ENCODE measurements around the gene DCAF8L1. TPM values are rescaled to one million over a fixed set of nuclear protein-coding genes. Genes with fewer than 3 reads are reported as not detected.
"Not testable (repeated sequence)": the region's sequence is repeated elsewhere in the genome, so short reads cannot be mapped to it uniquely, and the experiment has no call there.

DCAF8L1 gene
- total RNA-seq, 1 experiment from 2014 or later: not detected

DNA sequence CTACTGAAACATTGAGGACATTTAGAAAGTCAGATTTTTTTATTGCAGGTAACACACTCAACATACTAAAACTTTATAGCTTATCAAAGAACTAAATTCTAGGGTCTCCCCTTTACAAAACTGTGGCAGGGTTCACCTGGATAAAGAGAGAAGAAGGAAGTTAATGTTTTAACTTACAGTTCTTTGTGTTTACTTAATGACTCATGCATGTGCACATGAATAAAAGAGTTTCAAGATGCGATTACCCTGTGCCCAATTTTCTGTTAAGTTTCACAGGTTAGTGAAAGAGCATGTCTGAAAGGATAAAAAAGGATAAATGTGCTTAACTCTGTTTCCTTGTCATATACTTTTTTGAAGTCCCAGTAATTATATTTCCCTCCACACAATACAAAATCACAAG lies 16.8 kb downstream of the DCAF8L1 start:
- TF ChIP-seq, protein P1, sequence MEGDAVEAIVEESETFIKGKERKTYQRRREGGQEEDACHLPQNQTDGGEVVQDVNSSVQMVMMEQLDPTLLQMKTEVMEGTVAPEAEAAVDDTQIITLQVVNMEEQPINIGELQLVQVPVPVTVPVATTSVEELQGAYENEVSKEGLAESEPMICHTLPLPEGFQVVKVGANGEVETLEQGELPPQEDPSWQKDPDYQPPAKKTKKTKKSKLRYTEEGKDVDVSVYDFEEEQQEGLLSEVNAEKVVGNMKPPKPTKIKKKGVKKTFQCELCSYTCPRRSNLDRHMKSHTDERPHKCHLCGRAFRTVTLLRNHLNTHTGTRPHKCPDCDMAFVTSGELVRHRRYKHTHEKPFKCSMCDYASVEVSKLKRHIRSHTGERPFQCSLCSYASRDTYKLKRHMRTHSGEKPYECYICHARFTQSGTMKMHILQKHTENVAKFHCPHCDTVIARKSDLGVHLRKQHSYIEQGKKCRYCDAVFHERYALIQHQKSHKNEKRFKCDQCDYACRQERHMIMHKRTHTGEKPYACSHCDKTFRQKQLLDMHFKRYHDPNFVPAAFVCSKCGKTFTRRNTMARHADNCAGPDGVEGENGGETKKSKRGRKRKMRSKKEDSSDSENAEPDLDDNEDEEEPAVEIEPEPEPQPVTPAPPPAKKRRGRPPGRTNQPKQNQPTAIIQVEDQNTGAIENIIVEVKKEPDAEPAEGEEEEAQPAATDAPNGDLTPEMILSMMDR (conservative IDR thresholded peaks at IDR 0.05; ENCODE audit: low read depth, low read length): no peak
- TF ChIP-seq EZH2 (IDR thresholded peaks at IDR 0.05; ENCODE audit: borderline replicate concordance, low read depth, low read length, poor library complexity, severe bottlenecking): no peak
- no peak for DNase-seq (ENCODE audit: low spot score)
- no TSS peak for BruUV-seq (replicated peaks)
- intact Hi-C loops (cut with micrococcal nuclease; ENCODE audit: unreplicated experiment): no loop called here
- no peaks in the 10 kb centered on the region for H3K9me3 ChIP-seq (ENCODE audit: low read depth, low read length, poor library complexity, severe bottlenecking)
- ChIA-PET CTCF (no interaction called here), POLR2A (ENCODE audit: low non-redundant PET) (no interaction called here)
- H3K27ac ChIP-seq (ENCODE audit: low read depth, low read length, poor library complexity, severe bottlenecking): no peak overlapping the region
- H3K36me3 ChIP-seq (ENCODE audit: insufficient read depth, low read length, poor library complexity, severe bottlenecking): no peaks in the 10 kb centered on the region
- no peaks in the 10 kb centered on the region for H3K27me3 ChIP-seq (replicated peaks; ENCODE audit: insufficient read depth, low read depth, low read length, poor library complexity)
- H3K4me3 ChIP-seq (ENCODE audit: low read depth, low read length, poor library complexity, severe bottlenecking): no peak overlapping the region
- H3K4me1 ChIP-seq (ENCODE audit: insufficient read depth, low read length, poor library complexity, severe bottlenecking): no peaks in the 10 kb centered on the region

DNA sequence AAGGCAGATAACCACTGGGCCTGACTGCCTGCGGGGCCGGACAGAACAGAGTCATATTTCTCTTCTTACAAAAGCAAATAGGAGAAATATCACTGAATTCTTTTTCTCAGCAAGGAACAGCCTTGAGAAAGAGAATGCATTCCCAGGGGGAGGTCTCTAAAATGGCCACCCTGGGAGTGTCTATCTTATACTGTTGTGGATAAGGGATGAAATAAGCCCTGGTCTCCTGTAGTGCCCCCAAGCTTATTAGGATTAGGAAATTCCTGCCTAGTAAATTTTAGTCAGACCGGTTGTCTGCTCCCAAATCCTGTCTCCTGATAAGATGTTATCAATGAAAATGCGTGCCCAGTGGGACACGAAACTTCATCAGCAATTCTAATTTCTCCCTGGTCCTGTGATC lies 20.8 kb downstream of the DCAF8L1 start:
- H3K36me3 ChIP-seq (ENCODE audit: insufficient read depth, low read length, poor library complexity, severe bottlenecking); DNase-seq (ENCODE audit: low spot score); H3K27me3 ChIP-seq (replicated peaks; ENCODE audit: insufficient read depth, low read depth, low read length, poor library complexity); BruUV-seq (replicated peaks); POLR2A ChIA-PET (ENCODE audit: low non-redundant PET); H3K27ac ChIP-seq (ENCODE audit: low read depth, low read length, poor library complexity, severe bottlenecking); H3K9me3 ChIP-seq (ENCODE audit: low read depth, low read length, poor library complexity, severe bottlenecking); H3K4me3 ChIP-seq (ENCODE audit: low read depth, low read length, poor library complexity, severe bottlenecking); H3K4me1 ChIP-seq (ENCODE audit: insufficient read depth, low read length, poor library complexity, severe bottlenecking); CTCF ChIA-PET; intact Hi-C loops (cut with micrococcal nuclease; ENCODE audit: unreplicated experiment): not testable (repeated sequence)

DNA sequence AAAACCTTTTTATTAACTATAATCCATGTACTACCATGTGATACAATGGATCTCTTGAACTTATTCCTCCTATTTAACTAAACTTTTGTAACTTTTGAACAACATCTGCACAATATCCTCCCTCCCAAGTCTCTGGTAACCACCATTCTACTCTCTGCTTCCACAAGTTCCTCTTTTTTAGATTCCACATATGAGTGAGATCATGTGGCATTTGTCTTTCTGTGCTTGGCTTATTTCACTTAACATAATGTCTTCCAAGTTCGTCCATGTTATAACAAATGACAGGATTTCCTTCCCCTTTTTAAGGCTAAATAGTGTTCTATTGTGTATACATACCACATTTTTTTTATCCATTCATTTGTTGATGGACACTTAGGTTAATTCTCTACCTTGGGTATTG lies 28.1 kb downstream of the DCAF8L1 start:
- BruUV-seq (replicated peaks): no TSS peak
- Histone ChIP-seq H3K4me3 (ENCODE audit: low read depth, low read length, poor library complexity, severe bottlenecking) (no peak overlapping the region), H3K9me3 (ENCODE audit: low read depth, low read length, poor library complexity, severe bottlenecking) (no peaks in the 10 kb centered on the region), H3K4me1 (ENCODE audit: insufficient read depth, low read length, poor library complexity, severe bottlenecking) (no peaks in the 10 kb centered on the region), H3K27me3 (replicated peaks; ENCODE audit: insufficient read depth, low read depth, low read length, poor library complexity) (no peaks in the 10 kb centered on the region), H3K36me3 (ENCODE audit: insufficient read depth, low read length, poor library complexity, severe bottlenecking) (no peaks in the 10 kb centered on the region), H3K27ac (ENCODE audit: low read depth, low read length, poor library complexity, severe bottlenecking) (no peak overlapping the region)
- TF ChIP-seq, protein P1 (conservative IDR thresholded peaks at IDR 0.05; ENCODE audit: low read depth, low read length): no peak
- no peak for TF ChIP-seq EZH2 (IDR thresholded peaks at IDR 0.05; ENCODE audit: borderline replicate concordance, low read depth, low read length, poor library complexity, severe bottlenecking)
- CTCF ChIA-PET: no interaction called here
- no peak for DNase-seq (ENCODE audit: low spot score)
- POLR2A ChIA-PET (ENCODE audit: low non-redundant PET): no interaction called here
- intact Hi-C loops (cut with micrococcal nuclease; ENCODE audit: unreplicated experiment): no loop called here

DNA sequence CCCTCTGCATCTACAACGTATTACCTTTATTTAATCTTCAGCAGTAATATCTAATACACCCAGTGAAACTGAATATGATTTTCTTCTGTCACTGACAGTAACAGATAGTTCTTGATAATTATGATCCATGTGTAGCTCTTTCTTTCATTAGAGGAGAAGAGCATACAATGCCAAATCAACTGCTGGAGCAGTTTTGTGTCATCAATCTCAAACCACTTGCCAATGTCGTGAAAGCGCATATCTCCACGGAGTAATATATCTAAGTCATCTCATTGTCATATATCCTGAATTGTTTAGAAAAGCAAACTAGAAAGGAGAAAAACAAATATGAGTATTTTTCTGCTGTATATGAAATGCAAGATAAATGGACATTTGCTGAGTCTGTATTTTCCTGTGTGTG lies 47.9 kb downstream of the DCAF8L1 start:
- intact Hi-C loops (cut with micrococcal nuclease; ENCODE audit: unreplicated experiment): no loop called here
- BruUV-seq (replicated peaks): no TSS peak
- Histone ChIP-seq H3K4me1 (ENCODE audit: insufficient read depth, low read length, poor library complexity, severe bottlenecking) (no peaks in the 10 kb centered on the region), H3K27me3 (replicated peaks; ENCODE audit: insufficient read depth, low read depth, low read length, poor library complexity) (no peaks in the 10 kb centered on the region), H3K4me3 (ENCODE audit: low read depth, low read length, poor library complexity, severe bottlenecking) (no peak overlapping the region), H3K36me3 (ENCODE audit: insufficient read depth, low read length, poor library complexity, severe bottlenecking) (no peaks in the 10 kb centered on the region), H3K9me3 (ENCODE audit: low read depth, low read length, poor library complexity, severe bottlenecking) (no peaks in the 10 kb centered on the region), H3K27ac (ENCODE audit: low read depth, low read length, poor library complexity, severe bottlenecking) (no peak overlapping the region)
- no peak for TF ChIP-seq EZH2 (IDR thresholded peaks at IDR 0.05; ENCODE audit: borderline replicate concordance, low read depth, low read length, poor library complexity, severe bottlenecking)
- TF ChIP-seq, protein P1 (conservative IDR thresholded peaks at IDR 0.05; ENCODE audit: low read depth, low read length): no peak
- CTCF ChIA-PET: no interaction called here
- POLR2A ChIA-PET (ENCODE audit: low non-redundant PET): no interaction called here
- no peak for DNase-seq (ENCODE audit: low spot score)

All from A673 (cell line).